CD4-positive, alpha-beta T cell (primary cell): ENCODE measurements around the gene ZNF212. TPM values are rescaled to one million over a fixed set of nuclear protein-coding genes. Genes with fewer than 3 reads are reported as not detected.

Experiments used
- ATAC-seq: fragments of 200-7000 bp; cut with Tn5 transposase; one replicate; pipeline ENCODE4 v1.10.0; 2022; ENCODE audit warnings: mild to moderate bottlenecking; ENCODE audit not compliant: poor library complexity
- CTCF ChIA-PET: fragments of 350-600 bp; sonication (Branson Sonifier 250); formaldehyde crosslinking; loops from one replicate; lab custom pipeline; 2021; ENCODE audit warnings: antibody characterized with exemption, inconsistent platforms; lab: Charles Lee
- POLR2A ChIA-PET: fragments of 350-600 bp; sonication (Branson Sonifier 250); formaldehyde crosslinking; loops from one replicate; lab custom pipeline; 2021; ENCODE audit warnings: antibody characterized with exemption, inconsistent platforms; lab: Charles Lee
- DNase-seq, 14 experiments: peaks; one replicate each; pipeline ENCODE4 v3.0.0-alpha.2; 2013 to 2020; ENCODE audit warnings: mixed read lengths in 2 of 14
- H3K27ac ChIP-seq, 2 donors: one replicate each; pipeline versions ENCODE4 v1.5.1 to v1.7.0; 2013; ENCODE audit warnings: low read length in 2 of 2, low read depth in 1 of 2, mild to moderate bottlenecking in 1 of 2
- H3K27me3 ChIP-seq, 2 experiments: 1 replicate in 1 of 2; 2 replicates in 1 of 2; pipeline versions ENCODE4 v1.6.1 to v1.7.0; 2013; ENCODE audit warnings: low read length in 2 of 2, control low read depth in 1 of 2, mild to moderate bottlenecking in 1 of 2, moderate library complexity in 1 of 2; ENCODE audit not compliant: insufficient read depth in 2 of 2, control insufficient read depth in 1 of 2
- H3K36me3 ChIP-seq: one replicate; pipeline ENCODE4 v1.6.1; 2013; ENCODE audit warnings: low read length, control low read depth; ENCODE audit not compliant: insufficient read depth
- H3K4me1 ChIP-seq: one replicate; pipeline ENCODE4 v1.6.1; 2013; ENCODE audit warnings: low read length, control low read depth; ENCODE audit not compliant: insufficient read depth
- H3K4me3 ChIP-seq: one replicate; pipeline ENCODE4 v1.5.1; 2013; ENCODE audit warnings: mild to moderate bottlenecking, low read length, moderate library complexity
- H3K9me3 ChIP-seq, 2 experiments: 1 replicate in 1 of 2; 2 replicates in 1 of 2; pipeline versions ENCODE4 v1.6.1 to v1.7.0; 2013; ENCODE audit warnings: low read length in 2 of 2, mild to moderate bottlenecking in 2 of 2, control low read depth in 1 of 2, moderate library complexity in 1 of 2; ENCODE audit not compliant: control insufficient read depth in 1 of 2, insufficient read depth in 1 of 2
- H3K27ac Mint-ChIP-seq: one replicate; pipeline ENCODE4 v1.8.0; 2020; ENCODE audit warnings: mixed read lengths
- H3K27me3 Mint-ChIP-seq: one replicate; pipeline ENCODE4 v1.8.0; 2021; ENCODE audit warnings: mixed read lengths
- H3K36me3 Mint-ChIP-seq: one replicate; pipeline ENCODE4 v1.8.0; 2021; ENCODE audit warnings: low read depth, mixed read lengths
- H3K4me1 Mint-ChIP-seq: one replicate; pipeline ENCODE4 v1.8.0; 2021; ENCODE audit warnings: low read depth, mixed read lengths
- H3K4me3 Mint-ChIP-seq: one replicate; pipeline ENCODE4 v1.8.0; 2020; ENCODE audit warnings: mild to moderate bottlenecking, mixed read lengths
- H3K9me3 Mint-ChIP-seq: one replicate; pipeline ENCODE4 v1.8.0; 2020; ENCODE audit warnings: mixed read lengths
- CTCF ChIP-seq: fragments of 200-600 bp; IDR thresholded peaks from one replicate; pipeline ENCODE4 v1.8.0; 2022; ENCODE audit warnings: antibody characterized with exemption, mild to moderate bottlenecking
- intact Hi-C, 2 experiments: fragments of 100-400 bp; cut with DNase I in 1 of 2; cut with micrococcal nuclease in 1 of 2; formaldehyde crosslinking; loops; one replicate each; pipeline versions ENCODE4 v1.15.1 to v1.9.0; 2023 to 2025; cut with DNase I, micrococcal nuclease
- total RNA-seq, 174 experiments: library from RNA in 2 of 174; stranded (reverse) in 2 of 174; gene quantifications; one replicate each; pipeline ENCODE4 v1.2.3 and lab custom pipeline; 2021 to 2026

The ZNF212 gene
- total RNA-seq, 2 experiments from 2014 or later: 12.1 to 13.2 TPM

GRCh38 chr7:149241696-149242095 lies 2.2 kb downstream of the ZNF212 start:
- intact Hi-C loops: loop anchor here in 1 of 2 experiments (2.0 to 10.0 kb wide), 3 partner anchors 45 to 217 kb away; partner anchors contain the start of gene PDIA4
- peaks cover 21% of the 10 kb centered on the region for H3K36me3 Mint-ChIP-seq
- TF ChIP-seq CTCF: no peak
- H3K4me3 Mint-ChIP-seq: peak overlapping the region; percentile 93
- H3K9me3 Mint-ChIP-seq: no peaks in the 10 kb centered on the region
- peaks cover 4% of the 10 kb centered on the region for H3K27me3 Mint-ChIP-seq
- peaks cover 39% of the 10 kb centered on the region for H3K4me1 Mint-ChIP-seq
- Histone ChIP-seq H3K4me1 (peaks cover 35% of the 10 kb centered on the region), H3K27ac (no peak overlapping the region), H3K4me3 (no peak overlapping the region), H3K36me3 (no peaks in the 10 kb centered on the region), H3K9me3 (peaks cover 0 to 3% of the 10 kb centered on the region in 2 experiments), H3K27me3 (no peaks in the 10 kb centered on the region)
- DNase-seq: no peak
- H3K27ac Mint-ChIP-seq: no peak overlapping the region
- no peak for ATAC-seq
- ChIA-PET POLR2A (interaction anchor here (2.8 kb wide), 1 partner anchor 20 kb away, joined by 12 read pairs; the partner anchor contains the start of gene ZNF783), CTCF (interaction anchor here (0.7 to 1.2 kb wide), 2 partner anchors 20 to 275 kb away, joined by 4 to 7 read pairs; partner anchors contain the start of gene ZNF783)

- CTCF ChIA-PET: no interaction called here
Measured at GRCh38 chr7:149245244-149245643, 5.8 kb downstream of the ZNF212 start.

DNA sequence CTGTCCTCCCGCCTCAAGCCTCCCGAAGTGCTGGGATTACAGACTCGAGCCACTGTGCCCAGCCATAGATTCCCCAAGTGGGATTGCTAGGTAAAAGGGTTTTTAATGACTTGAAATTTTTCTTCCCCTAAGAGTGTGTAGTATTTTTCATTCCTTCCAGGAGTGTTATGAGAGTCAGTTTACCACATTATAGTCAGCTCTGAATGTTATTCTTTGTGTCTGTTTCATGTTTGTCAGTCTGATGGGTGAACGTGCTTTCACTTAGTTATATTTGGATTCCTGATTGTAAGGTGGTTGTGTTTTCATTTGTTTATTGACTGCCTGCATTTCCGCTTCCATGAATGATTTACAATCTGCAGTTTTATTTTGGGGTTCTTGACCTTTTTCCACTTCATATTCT lies 6.3 kb downstream of the ZNF212 start:
- H3K27ac Mint-ChIP-seq: peak overlapping the region; percentile 30
- DNase-seq: no peak
- no peaks in the 10 kb centered on the region for H3K27me3 ChIP-seq
- H3K4me3 ChIP-seq: no peak overlapping the region
- H3K36me3 Mint-ChIP-seq: peaks cover 40% of the 10 kb centered on the region
- peaks cover 44% of the 10 kb centered on the region for H3K4me1 Mint-ChIP-seq
- ChIA-PET POLR2A (no interaction called here), CTCF (no interaction called here)
- peaks cover 14% of the 10 kb centered on the region for H3K4me1 ChIP-seq
- H3K9me3 Mint-ChIP-seq: no peaks in the 10 kb centered on the region
- H3K9me3 ChIP-seq: peaks cover 0 to 3% of the 10 kb centered on the region in 2 experiments
- TF ChIP-seq CTCF: no peak
- no peak overlapping the region for H3K4me3 Mint-ChIP-seq
- no peak overlapping the region for H3K27ac ChIP-seq
- ATAC-seq: no peak
- peaks cover 15% of the 10 kb centered on the region for H3K36me3 ChIP-seq
- no peaks in the 10 kb centered on the region for H3K27me3 Mint-ChIP-seq
- intact Hi-C loops: loop anchor here in 1 of 2 experiments (10.0 kb wide), 1 partner anchor 221 kb away; the partner anchor contains the start of gene PDIA4

More at GRCh38 chr7:149245244-149245643, 5.8 kb downstream of the ZNF212 start:
- no peak overlapping the region for H3K4me3 Mint-ChIP-seq
- peak overlapping the region; percentile 30 for H3K27ac Mint-ChIP-seq
- POLR2A ChIA-PET: no interaction called here
- Histone ChIP-seq H3K27ac (no peak overlapping the region), H3K4me3 (no peak overlapping the region), H3K4me1 (peaks cover 19% of the 10 kb centered on the region), H3K36me3 (peaks cover 10% of the 10 kb centered on the region), H3K9me3 (peaks cover 0 to 3% of the 10 kb centered on the region in 2 experiments), H3K27me3 (no peaks in the 10 kb centered on the region)
- H3K27me3 Mint-ChIP-seq: no peaks in the 10 kb centered on the region
- H3K4me1 Mint-ChIP-seq: peaks cover 49% of the 10 kb centered on the region
- ATAC-seq (no peak), DNase-seq (no peak)
- H3K9me3 Mint-ChIP-seq: no peaks in the 10 kb centered on the region
- peaks cover 37% of the 10 kb centered on the region for H3K36me3 Mint-ChIP-seq
- TF ChIP-seq CTCF: no peak
- intact Hi-C loops: loop anchor here in 1 of 2 experiments (10.0 kb wide), 1 partner anchor 220 kb away; the partner anchor contains the start of gene PDIA4
